Right atrium auricular region (tissue), 2 donors: ENCODE data around the gene NINL. TPM values are rescaled to one million over a fixed set of nuclear protein-coding genes. Genes with fewer than 3 reads are reported as not detected.

ENCODE experiments used
- DNase-seq: peaks from one replicate; pipeline ENCODE4 v3.0.0-alpha.2; 2019; ENCODE audit warnings: low spot score
- H3K27ac ChIP-seq, 2 donors: fragments of 200-600 bp; sonication (generic); 1 replicate in 1 of 2; 2 replicates in 1 of 2; pipeline ENCODE4 v1.5.1; 2016 to 2019
- H3K27me3 ChIP-seq, 2 donors: fragments of 200-600 bp; sonication (generic); one replicate each; pipeline versions ENCODE4 v1.5.1 to v1.6.0; 2017 to 2019
- H3K36me3 ChIP-seq: fragments of 200-600 bp; sonication (generic); one replicate; pipeline ENCODE4 v1.5.1; 2016
- H3K4me1 ChIP-seq, 2 donors: fragments of 200-600 bp; sonication (generic); one replicate each; pipeline versions ENCODE4 v1.5.1 to v1.6.0; 2017 to 2019
- H3K4me3 ChIP-seq, 2 donors: fragments of 200-600 bp; sonication (generic); 1 replicate in 1 of 2; 2 replicates in 1 of 2; pipeline ENCODE4 v1.5.1; 2017 to 2019; ENCODE audit warnings: mild to moderate bottlenecking in 1 of 2, moderate library complexity in 1 of 2
- H3K9me3 ChIP-seq, 2 donors: fragments of 200-600 bp; sonication (generic); one replicate each; pipeline ENCODE4 v1.5.1; 2019
- CTCF ChIP-seq, 2 donors: fragments of 200-600 bp; sonication (generic); IDR thresholded peaks; one replicate each; pipeline ENCODE4 v1.5.1; 2019; ENCODE audit warnings: antibody characterized with exemption in 2 of 2
- total RNA-seq, 2 donors: library from RNA; depleted of rRNA; stranded (reverse); fragments of >200 nt; gene quantifications; one replicate each; pipeline ENCODE4 v1.1.0, GENCODE V29; 2016

NINL gene
- total RNA-seq, 2 donors from 2014 or later, result 3.7 to 4.8 TPM

GRCh38 chr20:25495189-25495824 is 90.0 kb downstream of the NINL start:
- no peak overlapping the region for H3K4me3 ChIP-seq
- TF ChIP-seq CTCF (IDR thresholded peaks at IDR 0.05), result no peak

GRCh38 chr20:25494506-25495188 is 90.7 kb downstream of the NINL start:
- H3K4me1 ChIP-seq, result no peaks in the 10 kb centered on the region
- DNase-seq, result no peak
- no peaks in the 10 kb centered on the region for H3K9me3 ChIP-seq
- no peak overlapping the region for H3K27ac ChIP-seq
- no peak for TF ChIP-seq CTCF (IDR thresholded peaks at IDR 0.05)
- no peaks in the 10 kb centered on the region for H3K27me3 ChIP-seq
- H3K4me3 ChIP-seq, result no peak overlapping the region
- no peaks in the 10 kb centered on the region for H3K36me3 ChIP-seq

More at GRCh38 chr20:25495189-25495824, 90.0 kb downstream of the NINL start:
- Histone ChIP-seq H3K27me3 (no peaks in the 10 kb centered on the region), H3K36me3 (no peaks in the 10 kb centered on the region), H3K27ac (no peak overlapping the region), H3K4me1 (no peaks in the 10 kb centered on the region), H3K9me3 (no peaks in the 10 kb centered on the region)
- no peak for DNase-seq

GRCh38 chr20:25493748-25494505 is 91.4 kb downstream of the NINL start:
- H3K36me3 ChIP-seq, result no peaks in the 10 kb centered on the region

GRCh38 chr20:25493137-25493536 is 92.2 kb downstream of the NINL start:
- Histone ChIP-seq H3K9me3 (no peaks in the 10 kb centered on the region), H3K4me3 (no peak overlapping the region), H3K36me3 (no peaks in the 10 kb centered on the region), H3K27me3 (no peaks in the 10 kb centered on the region), H3K27ac (no peak overlapping the region), H3K4me1 (no peaks in the 10 kb centered on the region)
- DNase-seq, result no peak
- TF ChIP-seq CTCF (IDR thresholded peaks at IDR 0.05), result no peak

More at GRCh38 chr20:25493748-25494505, 91.4 kb downstream of the NINL start:
- TF ChIP-seq CTCF (IDR thresholded peaks at IDR 0.05), result no peak
- no peak overlapping the region for H3K4me3 ChIP-seq
- no peaks in the 10 kb centered on the region for H3K4me1 ChIP-seq
- H3K27me3 ChIP-seq, result no peaks in the 10 kb centered on the region
- H3K9me3 ChIP-seq, result no peaks in the 10 kb centered on the region
- H3K27ac ChIP-seq, result no peak overlapping the region
- no peak for DNase-seq

- no peaks in the 10 kb centered on the region for H3K36me3 ChIP-seq
Measured at GRCh38 chr20:25491446-25492038, 93.8 kb downstream of the NINL start.

More at GRCh38 chr20:25491446-25492038, 93.8 kb downstream of the NINL start:
- H3K9me3 ChIP-seq, result no peaks in the 10 kb centered on the region
- DNase-seq, result no peak
- peaks cover 0 to under 1% of the 10 kb centered on the region in 2 donors for H3K4me1 ChIP-seq
- TF ChIP-seq CTCF (IDR thresholded peaks at IDR 0.05), result no peak
- H3K27me3 ChIP-seq, result no peaks in the 10 kb centered on the region
- H3K4me3 ChIP-seq, result no peak overlapping the region
- no peak overlapping the region for H3K27ac ChIP-seq
